ENCODE data around the gene GCDH.
"Not testable (repeated sequence)": the region's sequence is repeated elsewhere in the genome, so short reads cannot be mapped to it uniquely, and the experiment has no call there.

Gene GCDH

DNA sequence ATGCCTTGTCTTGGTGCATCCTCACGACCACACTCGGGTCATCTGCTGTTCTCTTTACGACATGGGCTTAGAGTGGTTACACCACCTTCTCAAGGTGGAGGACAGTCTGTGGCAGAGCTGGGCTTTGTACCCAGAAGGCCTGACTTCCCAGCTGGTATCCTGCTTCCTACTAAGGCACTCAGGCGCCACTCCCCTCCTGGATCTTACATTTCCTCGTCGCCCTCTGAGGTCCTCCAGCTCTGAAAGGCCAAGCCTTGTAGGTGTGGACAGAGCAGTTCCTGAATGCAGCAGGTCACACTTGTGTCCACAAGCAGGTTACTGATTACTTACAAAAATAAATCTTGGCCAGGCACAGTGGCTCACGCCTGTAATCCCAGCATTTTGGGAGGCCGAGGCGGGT lies 16.2 kb downstream of the GCDH start:
- no peak for DNase-seq (ENCODE audit: low read depth)

DNA sequence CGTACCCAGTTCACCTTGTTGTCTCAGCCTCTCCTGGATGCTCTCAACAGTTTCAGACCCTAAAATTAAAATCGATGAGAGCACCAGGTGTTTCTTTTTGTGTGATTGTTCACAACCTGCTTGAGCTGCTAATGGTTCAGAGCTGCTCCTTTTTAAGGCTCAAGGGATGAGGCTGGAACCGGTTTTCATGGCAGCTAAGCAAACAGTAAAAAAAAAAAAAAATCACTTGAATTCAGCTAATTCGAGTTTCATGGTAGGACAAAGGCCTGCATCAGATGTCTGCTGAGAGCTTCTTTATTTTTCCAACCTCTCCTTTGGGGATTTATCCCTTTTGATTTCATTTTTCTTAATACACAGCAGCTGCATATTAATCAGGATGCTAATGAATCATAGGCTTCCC lies 21.6 kb downstream of the GCDH start:
- no peak for DNase-seq (ENCODE audit: low read depth)

DNA sequence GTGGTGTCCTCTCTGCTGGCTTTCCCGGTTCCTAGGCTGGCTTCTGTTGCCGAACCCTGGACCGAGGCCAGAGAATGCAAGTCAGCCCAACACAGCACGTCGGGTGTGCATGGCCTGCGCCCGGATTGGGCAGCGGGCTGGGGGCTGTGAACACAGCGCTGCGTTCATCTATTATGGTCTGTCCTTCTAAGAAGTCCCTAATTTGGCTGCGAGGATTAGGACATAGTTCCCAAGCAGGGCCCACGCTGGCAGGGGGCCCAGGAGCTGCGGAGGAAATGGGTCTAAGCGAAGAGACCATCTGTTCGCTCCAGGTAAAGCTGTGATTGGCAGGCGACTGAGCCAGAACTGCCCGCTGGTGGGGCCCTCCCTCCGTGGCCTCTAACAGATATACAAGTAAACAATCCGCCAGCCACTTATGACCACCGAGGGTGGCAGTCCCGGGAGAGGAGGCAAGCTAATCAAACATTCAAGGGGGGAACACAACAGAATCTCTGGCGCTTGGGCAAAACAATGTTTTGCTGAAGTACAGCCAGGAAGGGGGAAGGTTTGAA lies 22.1 kb downstream of the GCDH start:
- no peak for DNase-seq (ENCODE audit: low read depth)

DNA sequence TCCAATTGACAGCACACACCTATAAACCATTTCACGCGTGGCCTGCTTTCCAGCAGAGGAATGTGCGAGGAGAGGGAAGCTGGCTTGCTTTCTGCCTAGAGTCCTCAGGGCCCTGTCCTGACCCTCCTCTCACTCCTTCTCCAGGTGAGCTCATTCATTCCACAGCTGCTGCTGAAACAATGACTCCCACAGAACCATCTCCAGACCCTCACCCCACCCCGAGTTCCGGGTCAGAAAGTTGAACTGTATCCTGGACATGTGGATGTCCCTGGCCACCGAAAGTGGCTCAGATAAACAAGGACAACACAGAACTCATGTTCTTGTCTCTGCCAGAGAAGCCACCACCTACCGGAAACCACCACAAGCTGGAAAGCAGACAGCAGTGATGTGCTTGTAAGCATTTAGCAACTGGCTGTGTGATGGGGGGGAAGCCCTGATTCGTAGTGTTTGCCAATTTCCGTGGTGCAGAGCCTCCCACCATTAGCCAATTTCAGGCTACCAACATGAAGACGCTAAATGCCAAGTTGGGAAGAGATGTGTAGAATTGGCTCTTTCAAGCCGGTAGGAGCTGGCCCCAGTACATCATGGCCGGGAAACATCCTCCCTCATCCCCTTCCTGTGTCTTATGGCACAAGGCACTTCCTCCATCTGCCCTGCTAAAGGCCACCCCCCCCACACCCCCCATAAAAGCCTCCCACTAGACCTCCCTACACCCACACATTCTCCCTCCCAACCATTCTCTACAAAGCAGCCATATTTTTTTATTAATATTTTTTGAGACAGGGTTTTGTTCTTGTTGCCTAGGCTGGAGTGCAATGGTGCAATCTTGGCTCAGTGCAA lies 23.1 kb downstream of the GCDH start:
- peak; percentile 27 for DNase-seq (ENCODE audit: low read depth)

DNA sequence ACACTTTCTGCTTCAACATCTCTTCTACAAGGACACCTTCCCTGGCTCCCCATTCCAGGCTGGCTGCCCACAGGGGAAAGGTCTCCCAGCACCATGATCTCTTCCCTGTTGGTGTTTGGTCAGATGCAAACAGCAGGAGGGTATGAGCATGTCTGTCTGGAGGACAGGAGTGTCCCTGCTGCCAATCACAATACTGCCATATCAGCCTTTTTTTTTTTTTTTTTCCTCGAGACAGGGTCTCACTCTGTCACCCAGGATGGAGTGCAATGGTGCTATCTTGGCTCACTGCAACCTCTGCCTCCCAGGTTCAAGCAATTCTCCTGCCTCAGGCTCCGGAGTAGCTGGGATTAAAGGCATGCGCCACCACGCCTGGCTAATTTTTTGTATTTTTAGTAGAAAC lies 24.9 kb downstream of the GCDH start:
- DNase-seq (ENCODE audit: low read depth), result not testable (repeated sequence)

DNA sequence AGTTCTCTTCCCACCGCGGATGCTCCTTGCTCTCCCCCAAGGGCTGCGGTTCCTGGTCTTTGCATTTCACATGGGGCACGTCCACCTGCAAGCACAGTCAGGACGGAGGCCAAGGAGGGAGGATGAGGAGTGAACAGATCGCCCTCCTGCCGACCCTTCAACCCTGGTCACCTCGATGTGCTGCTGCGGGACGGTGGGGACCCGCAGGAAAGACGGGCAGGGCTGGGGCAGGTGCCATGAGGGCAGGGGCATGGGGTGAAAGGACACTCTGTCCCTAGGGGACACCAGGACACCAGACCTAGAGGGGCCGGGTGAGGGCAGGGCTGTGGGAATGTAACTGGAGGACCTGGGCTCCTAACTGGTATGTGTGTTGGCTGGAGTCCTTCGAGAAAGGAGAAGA lies 27.3 kb downstream of the GCDH start:
- DNase-seq (ENCODE audit: low read depth), result no peak

DNA sequence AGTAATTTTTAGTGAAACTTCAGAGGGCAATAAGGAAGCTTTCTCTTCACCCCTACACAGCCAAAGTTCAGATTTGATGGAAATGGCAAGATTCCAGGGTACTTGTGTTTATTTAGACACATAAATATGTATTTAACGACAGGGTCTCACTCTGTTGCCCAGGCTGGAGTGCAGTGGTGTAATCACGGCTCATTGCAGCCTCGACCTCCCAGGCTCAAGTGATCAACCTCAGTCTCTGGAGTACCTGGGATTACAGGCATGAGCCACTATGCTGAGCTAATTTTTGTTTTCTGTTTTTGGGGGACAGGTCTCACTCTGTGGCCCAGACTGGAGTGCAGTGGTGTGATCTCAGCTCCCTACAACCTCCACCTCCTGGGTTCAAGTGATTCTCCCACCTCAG lies 30.1 kb downstream of the GCDH start:
- no peak for DNase-seq (ENCODE audit: low read depth)

DNA sequence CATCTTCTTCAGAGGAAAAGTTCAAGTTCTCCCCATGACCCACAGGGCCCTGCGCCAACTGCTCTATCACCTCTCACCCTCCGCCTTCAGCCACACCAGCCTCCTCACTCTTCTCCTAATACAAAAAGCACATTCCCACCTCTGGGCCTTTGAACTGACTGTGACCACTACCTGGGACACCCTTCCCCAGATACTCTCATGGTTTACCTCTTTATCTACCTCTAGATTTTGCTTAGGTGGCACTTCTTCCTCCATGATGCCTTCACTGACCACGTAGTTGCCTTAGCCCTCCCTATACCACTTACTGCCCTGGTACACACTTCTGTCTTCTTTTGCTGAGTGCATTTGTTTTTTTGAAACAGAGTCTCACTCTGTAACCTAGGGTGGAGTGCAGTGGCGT lies 32.0 kb downstream of the GCDH start:
- no peak for DNase-seq (ENCODE audit: low read depth)

DNA sequence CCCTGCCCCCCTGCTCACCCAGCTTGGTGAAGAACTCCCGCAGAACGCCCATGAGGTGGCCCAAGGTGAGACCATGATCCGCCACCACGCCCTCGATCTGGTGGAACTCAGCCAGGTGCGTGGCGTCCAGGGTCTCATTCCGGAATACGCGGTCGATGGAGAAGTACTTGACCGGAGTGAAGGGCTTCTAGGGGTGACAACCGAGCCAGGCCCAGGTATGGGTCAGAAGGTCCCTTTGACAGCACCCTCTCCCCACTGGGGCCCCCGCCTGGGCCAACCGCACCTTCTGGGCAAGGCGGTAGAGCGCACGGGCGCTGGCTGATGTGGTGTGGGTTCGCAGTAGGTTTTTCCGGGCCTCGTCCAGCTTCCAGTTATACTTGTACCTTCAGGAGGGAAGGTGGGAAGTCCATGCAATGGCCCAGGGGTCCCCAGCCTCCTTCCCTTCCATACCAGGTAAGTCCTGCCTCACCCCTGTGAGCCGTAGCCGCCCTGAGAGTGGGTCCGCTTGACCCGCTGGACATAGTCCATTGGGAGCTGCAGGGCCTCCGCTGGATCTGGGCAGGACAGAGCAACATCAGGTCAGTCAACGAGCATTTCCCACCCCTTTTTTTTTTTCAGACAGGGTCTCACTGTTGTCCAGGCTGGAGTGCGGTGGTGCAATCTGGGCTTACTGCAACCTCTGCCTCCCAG lies 33.8 kb downstream of the GCDH start:
- DNase-seq (ENCODE audit: low read depth), result no peak

DNA sequence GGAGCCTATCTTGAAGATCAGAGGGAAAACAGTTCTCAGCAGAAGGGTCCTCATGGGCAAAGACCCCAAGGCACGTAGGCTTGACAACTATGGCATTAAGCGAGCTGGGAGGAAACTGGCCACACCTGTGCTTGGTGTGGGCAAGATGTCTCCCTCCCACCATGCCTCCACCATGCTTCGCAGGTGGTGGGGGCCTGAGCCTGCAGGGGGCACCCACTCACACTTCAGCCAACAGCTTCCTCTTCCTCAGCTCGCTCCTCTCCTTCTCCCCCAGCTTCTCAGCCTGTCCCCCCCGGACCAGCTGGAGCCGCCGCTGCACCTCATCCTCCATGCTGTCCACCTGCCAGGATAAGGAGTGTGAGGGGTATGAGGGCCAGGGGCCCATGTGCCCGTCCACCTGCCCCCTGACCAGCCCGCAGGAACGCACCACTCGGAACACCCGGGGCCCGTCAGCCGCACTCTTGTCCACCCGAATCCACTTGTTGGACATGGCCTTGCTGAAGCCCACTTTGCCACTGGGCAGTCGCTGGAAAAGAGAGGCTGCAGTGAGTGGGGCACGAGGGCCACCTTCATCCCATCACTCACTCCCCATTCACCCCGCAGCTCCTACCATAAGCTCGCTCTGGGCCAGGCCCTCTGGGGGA lies 39.2 kb downstream of the GCDH start:
- DNase-seq (ENCODE audit: low read depth), result no peak

DNA sequence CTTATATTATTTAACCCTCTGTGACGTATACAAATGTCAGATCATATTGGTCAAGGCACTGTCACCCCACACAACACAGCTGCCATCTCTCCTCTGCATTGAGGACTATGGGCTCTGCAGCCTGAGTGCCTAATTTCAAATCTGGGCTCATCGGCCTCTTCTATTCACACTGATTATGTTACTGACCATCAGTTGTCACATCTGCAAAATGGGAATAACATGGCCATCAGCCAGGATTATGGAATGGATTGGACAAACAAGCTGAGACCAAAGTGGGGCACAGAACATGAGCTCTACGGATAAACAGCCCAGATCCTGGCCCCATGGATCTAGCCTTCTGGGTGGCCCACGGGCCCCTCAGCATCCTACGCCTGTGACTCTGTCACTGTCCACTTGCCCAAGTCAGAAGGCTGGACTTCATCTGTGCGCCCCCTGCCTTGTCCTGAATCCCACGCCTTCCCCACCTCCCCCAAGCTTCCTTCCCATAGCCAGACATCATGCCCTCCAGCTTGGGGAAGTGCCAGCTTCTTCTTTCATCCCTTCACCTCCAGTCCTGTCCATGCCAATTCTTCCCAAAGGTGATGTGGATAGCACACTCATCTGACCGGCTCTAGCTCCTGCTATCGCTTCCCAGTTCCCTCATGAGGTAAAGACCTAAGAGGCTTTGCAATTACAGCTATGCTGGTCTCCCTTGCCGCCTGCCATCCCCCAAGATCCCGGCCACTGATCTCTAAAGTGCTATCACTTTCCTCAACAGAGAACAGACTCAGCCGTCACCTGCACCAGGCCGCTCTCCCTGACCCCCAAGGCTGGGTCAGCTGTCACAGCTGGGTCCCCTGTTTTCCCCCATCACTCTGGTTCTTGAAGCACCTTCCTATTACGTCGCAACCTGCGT lies 41.7 kb downstream of the GCDH start:
- no peak for DNase-seq (ENCODE audit: low read depth)

DNA sequence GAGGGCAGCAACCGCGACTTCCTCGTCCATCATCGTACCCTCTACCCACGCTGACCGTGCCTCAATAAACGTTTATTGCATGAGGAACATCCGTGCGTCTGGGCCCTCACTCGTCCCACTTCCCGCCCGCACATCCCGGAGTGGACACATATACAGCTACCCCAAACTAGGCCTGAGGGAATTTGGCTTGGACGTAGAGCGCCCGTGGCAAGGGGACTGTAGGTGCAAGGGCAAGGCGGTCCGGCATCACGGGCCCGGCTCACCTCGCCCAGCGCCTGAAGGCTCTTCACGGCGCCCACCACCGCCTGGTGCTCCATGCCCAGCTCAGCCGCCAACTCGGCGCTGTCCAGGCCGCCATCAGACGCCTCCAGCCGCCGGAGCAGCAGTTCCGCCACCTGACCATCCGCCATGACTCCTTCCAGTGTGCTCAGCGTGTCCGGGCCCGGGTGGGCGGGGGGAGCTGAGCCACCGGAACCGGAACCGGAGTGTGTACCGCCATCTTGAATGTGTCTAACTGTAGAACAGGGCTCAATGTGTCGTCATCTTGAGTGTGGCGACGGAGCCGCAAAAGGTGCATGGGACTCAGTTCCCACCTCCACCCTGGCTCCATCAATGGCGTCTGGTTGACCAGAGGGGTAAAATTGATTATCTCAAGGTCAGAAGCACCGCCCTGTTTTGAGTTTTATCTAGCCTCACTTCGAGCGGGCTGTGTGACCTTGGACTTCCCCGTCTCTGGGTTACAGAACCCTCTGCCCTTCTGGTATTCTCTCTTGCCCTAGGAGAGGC lies 42.5 kb downstream of the GCDH start, which contains the start of gene FARSA:
TSS of gene FARSA (minus strand) at position 425 of the 786 bp plus-strand sequence. CDS start at position 410, 15 bp downstream.
- peak; percentile 88 for DNase-seq (ENCODE audit: low read depth)

DNA sequence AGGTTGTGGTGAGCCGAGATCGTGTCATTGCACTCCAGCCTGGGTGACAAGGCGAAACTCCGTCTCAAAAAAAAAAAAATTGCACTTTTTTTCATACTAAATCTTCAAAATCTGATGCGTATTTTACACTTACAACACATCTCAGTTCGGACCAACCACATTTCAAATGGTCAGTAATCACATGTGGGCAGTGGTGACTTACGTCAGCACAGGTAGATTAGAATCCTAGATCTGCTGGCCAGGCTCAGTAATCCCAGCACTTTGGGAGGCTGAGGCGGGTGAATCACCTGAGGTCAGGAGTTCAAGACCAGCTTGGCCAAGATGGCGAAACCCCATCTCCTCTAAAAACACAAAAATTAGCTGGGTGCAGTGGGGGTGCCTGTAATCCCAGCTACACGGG lies 44.1 kb downstream of the GCDH start:
- no peak for DNase-seq (ENCODE audit: low read depth)

DNA sequence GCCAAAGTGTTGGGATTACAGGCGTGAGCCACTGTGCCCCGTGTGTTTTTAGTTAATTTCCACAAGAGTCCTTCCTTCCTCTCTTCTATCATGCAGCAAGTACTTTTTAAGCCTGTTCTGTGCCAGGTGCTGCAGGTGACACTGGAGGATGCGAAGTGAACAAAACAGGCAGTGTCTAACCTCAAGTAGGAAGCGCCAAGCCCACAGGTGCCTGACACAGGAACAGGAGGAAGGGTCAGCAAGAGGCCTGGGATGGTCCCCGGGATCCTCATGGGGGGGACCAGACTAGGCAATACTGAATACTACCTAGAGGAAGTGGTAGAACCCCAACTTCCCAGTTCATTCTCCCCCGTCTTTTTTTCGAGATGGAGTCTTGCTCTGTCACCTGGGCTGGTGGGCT lies 45.6 kb downstream of the GCDH start:
- DNase-seq (ENCODE audit: low read depth), result no peak

DNA sequence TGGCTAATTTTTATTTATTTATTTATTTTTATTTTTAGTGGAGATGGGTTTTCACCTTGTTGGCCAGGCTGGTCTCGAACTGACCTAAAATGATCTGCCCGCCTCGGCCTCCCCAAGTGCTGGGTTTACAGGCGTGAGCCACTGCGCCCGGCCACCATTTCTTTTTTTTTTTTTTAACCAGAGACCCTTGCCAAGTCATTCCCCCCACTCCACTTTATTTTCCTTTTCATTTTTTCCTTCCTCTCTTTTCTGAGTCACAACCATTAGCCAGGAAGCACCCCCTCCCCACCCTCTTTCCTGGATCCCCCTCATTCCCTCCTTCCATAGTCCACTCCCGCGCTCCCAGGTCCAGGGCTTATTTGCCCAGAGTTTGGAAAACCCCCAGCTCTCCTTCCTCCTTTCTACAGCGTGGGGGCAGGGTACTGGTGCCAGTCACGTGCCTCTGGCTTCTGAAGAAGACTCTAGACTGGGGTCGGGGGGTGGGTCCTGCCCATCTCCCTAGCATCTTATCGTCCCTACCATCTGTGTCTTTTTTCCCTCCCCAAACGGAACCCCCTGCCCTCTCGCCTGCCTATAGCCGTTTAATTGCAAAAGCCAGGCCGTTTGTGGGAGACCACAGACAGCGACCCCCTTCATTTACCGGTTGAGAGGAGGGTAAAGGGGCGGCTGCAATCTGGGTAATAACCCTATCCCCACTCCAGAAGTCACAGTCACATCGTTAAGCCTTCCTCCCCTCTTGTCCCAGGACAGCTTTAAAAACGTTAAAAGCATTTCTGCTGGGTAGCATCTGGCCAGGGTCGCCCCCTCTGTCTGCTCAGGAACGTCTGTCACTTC lies 46.4 kb downstream of the GCDH start:
- DNase-seq (ENCODE audit: low read depth), result no peak

DNA sequence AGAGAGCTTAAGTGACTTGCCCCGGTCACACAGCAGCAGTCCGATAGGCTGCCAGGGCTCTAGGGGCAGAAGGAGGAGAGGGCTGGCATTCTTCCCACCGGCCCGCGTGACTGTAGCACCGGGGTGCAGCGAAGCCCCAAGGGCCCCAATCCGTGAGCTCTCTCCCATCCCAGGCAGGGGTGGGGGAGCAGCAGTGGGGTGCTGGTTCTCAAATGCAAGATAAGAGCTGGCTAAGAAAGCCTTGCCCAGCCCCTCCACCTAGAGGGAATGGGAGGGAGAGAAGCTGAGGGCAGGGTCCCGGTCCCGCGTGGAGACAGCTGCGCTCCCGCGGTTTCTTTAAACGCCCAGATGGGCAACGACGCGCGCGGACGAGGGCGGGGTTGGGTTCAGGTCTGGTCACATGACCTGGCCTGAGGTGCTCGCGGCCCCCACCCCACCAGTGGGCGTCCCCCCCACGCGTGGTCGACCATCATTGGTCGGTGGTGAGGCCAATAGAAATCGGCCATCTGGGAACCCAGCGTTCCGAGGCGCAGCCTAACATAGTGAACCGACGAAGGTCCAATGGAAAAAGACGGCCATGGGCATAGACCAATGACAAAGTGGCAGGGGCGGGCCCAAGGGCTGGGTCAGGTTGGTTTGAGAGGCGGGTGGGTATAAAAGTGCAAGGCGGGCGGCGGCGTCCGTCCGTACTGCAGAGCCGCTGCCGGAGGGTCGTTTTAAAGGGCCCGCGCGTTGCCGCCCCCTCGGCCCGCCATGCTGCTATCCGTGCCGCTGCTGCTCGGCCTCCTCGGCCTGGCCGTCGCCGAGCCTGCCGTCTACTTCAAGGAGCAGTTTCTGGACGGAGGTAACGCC lies 47.2 kb downstream of the GCDH start, which contains the start of gene CALR:
TSS of gene CALR (plus strand) at position 683 of the 852 bp plus-strand sequence. CDS start at position 754, 71 bp downstream.
- peak; percentile 97 for DNase-seq (ENCODE audit: low read depth)

DNA sequence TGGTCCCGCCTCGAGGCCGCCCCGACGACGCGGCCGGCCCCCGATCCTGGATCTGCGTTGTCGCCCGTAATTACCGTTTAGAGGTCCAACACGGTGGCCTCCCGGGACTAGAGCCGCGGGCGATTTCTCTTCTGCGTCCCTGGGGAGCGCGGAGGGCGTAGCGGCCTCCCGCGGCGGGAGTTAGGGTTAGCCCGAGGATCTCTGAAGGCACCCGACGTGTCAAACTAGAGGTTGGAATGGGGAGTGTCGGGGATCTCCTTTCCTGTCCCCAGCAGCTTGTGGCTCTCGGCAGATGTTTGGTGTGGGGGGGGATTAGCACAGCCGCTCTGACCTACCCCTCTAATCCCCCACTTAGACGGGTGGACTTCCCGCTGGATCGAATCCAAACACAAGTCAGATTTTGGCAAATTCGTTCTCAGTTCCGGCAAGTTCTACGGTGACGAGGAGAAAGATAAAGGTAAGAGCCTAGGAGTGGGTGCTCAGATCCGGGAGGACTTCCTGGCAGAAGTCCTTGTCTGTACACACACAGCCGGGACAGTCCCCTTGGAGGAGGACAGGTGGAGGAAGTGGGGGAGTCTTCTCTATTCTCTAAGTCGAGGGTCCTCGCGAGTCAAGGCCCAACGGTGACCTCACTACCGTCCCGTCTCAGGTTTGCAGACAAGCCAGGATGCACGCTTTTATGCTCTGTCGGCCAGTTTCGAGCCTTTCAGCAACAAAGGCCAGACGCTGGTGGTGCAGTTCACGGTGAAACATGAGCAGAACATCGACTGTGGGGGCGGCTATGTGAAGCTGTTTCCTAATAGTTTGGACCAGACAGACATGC lies 48.0 kb downstream of the GCDH start:
- DNase-seq (ENCODE audit: low read depth), result no peak

DNA sequence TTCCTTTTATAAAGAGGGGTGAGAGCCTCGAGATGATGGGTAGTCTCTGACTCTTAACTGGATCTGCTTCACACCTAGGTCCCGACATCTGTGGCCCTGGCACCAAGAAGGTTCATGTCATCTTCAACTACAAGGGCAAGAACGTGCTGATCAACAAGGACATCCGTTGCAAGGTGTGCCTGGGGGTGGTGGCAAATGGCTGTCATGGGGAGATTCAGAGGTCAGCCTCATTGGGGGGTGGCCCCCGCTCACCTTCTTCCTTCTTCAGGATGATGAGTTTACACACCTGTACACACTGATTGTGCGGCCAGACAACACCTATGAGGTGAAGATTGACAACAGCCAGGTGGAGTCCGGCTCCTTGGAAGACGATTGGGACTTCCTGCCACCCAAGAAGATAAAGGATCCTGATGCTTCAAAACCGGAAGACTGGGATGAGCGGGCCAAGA lies 49.0 kb downstream of the GCDH start:
- no peak for DNase-seq (ENCODE audit: low read depth)

Measured in activated T-cell treated with anti-CD3 and anti-CD28 coated beads for 48 hours (primary cell).